K562 (cell line): Measurements from ENCODE around the gene ITGAD. TPM values are rescaled to one million over a fixed set of nuclear protein-coding genes. Genes with fewer than 3 reads are reported as not detected.
A peak's percentile ranks its signal among the peaks of the same experiment; 100 is the strongest.

ENCODE experiments used
- ATAC-seq: fragments of 200-7000 bp; cut with Tn5 transposase; 3 replicates; pipeline ENCODE4 v1.9.1; 2020; ENCODE audit warnings: moderate library complexity
- BruUV-seq: library from RNA; stranded (reverse); fragments of 400-500 nt; replicated peaks from 2 replicates; lab custom pipeline; 2021; lab: Mats Ljungman, UMichigan
- CTCF ChIA-PET: fragments of 300-600 bp; formaldehyde crosslinking; extraction: SDS; loops from one replicate; lab custom pipeline; 2021; ENCODE audit warnings: low intra/inter-chr PET ratio; lab: Yijun Ruan, JAX
- POLR2A ChIA-PET: fragments of 300-600, 350-650 bp; sonication (Branson Sonifier 250); formaldehyde crosslinking; extraction: SDS; loops from one replicate; lab custom pipeline; 2021; ENCODE audit warnings: antibody characterized with exemption, inconsistent platforms; lab: Yijun Ruan, JAX
- DNase-seq, 4 experiments: peaks; one replicate each; pipeline versions ENCODE4 v3.0.0 to v3.0.0-alpha.2; 2011 to 2018; ENCODE audit warnings: low spot score in 3 of 4, mixed read lengths in 3 of 4; ENCODE audit errors: extremely low read depth in 1 of 4
- FAIRE-seq: peaks from 2 replicates; lab custom pipeline; 2011; peaks lifted over from hg19 to GRCh38; lab: Jason Lieb, UNC
- H2AFZ ChIP-seq: 2 replicates; pipeline ENCODE4 v1.6.0; 2011; ENCODE audit warnings: low read depth, low read length, control low read depth, inconsistent platforms
- H3K27ac ChIP-seq: fragments of 200-600 bp; 3 replicates; pipeline ENCODE4 v1.8.0; 2011; ENCODE audit warnings: low read depth, mild to moderate bottlenecking, control low read depth, inconsistent platforms, low read length, moderate library complexity, mixed read lengths; ENCODE audit errors: extremely low read depth
- H3K27me3 ChIP-seq, 2 experiments: fragments of 300-600 bp in 1 of 2; 2 replicates in 1 of 2; 3 replicates in 1 of 2; pipeline versions ENCODE4 v1.6.0 to v1.8.0; 2011; ENCODE audit warnings: inconsistent platforms in 2 of 2, low read length in 2 of 2, mild to moderate bottlenecking in 1 of 2, mixed read lengths in 1 of 2, moderate library complexity in 1 of 2; ENCODE audit not compliant: control insufficient read depth in 2 of 2, insufficient read depth in 2 of 2
- H3K36me3 ChIP-seq: fragments of 300-600 bp; 3 replicates; pipeline ENCODE4 v1.8.0; 2011; ENCODE audit warnings: mild to moderate bottlenecking, low read length, inconsistent platforms; ENCODE audit not compliant: control insufficient read depth, insufficient read depth
- H3K4me1 ChIP-seq, 2 experiments: fragments of 200-600 bp in 1 of 2; replicated peaks in 1 of 2; 2 replicates in 1 of 2; 3 replicates in 1 of 2; pipeline versions ENCODE4 v1.5.1 to v1.8.0; 2011; ENCODE audit warnings: inconsistent platforms in 2 of 2, low read length in 2 of 2, mild to moderate bottlenecking in 1 of 2, mixed read lengths in 1 of 2, moderate library complexity in 1 of 2; ENCODE audit not compliant: control insufficient read depth in 2 of 2, insufficient read depth in 2 of 2
- H3K4me2 ChIP-seq: 2 replicates; pipeline ENCODE4 v1.6.1; 2011; ENCODE audit warnings: low read length, control low read depth, inconsistent platforms, mixed read lengths; ENCODE audit not compliant: insufficient read depth
- H3K4me3 ChIP-seq: fragments of 200-600 bp; sonication (generic), shearing (Covaris generic); 2 replicates; pipeline ENCODE4 v1.5.1; 2016; ENCODE audit warnings: control low read depth, inconsistent platforms
- H3K79me2 ChIP-seq: fragments of 200-600 bp; 3 replicates; pipeline ENCODE4 v1.8.0; 2011; ENCODE audit warnings: low read length, inconsistent platforms; ENCODE audit not compliant: control insufficient read depth, insufficient read depth
- H3K9ac ChIP-seq, 2 experiments: 2 replicates each; pipeline versions ENCODE4 v1.6.0 to v1.6.1; 2011; ENCODE audit warnings: low read depth in 2 of 2, low read length in 2 of 2, control low read depth in 1 of 2, inconsistent platforms in 1 of 2, mild to moderate bottlenecking in 1 of 2, mixed read lengths in 1 of 2; ENCODE audit not compliant: insufficient read depth in 1 of 2
- H3K9me1 ChIP-seq: one replicate; pipeline ENCODE4 v1.6.0; 2011; ENCODE audit warnings: inconsistent platforms, mild to moderate bottlenecking, low read length, moderate library complexity; ENCODE audit not compliant: control insufficient read depth, insufficient read depth
- H3K9me3 ChIP-seq: replicated peaks from 2 replicates; pipeline ENCODE4 v1.5.1; 2011; ENCODE audit warnings: low read depth, low read length, inconsistent platforms; ENCODE audit not compliant: control insufficient read depth, insufficient read depth
- H4K20me1 ChIP-seq: replicated peaks from 2 replicates; pipeline ENCODE4 v1.6.1; 2011; ENCODE audit warnings: low read length, inconsistent platforms, mixed read lengths; ENCODE audit not compliant: control insufficient read depth, insufficient read depth
- NCOA6 ChIP-seq: fragments of 450-650 bp; IDR thresholded peaks from 2 replicates; pipeline ENCODE4 v1.6.1; 2017; ENCODE audit warnings: mild to moderate bottlenecking
- PCBP1 ChIP-seq: fragments of 200-400 bp; formaldehyde crosslinking; IDR thresholded peaks from 2 replicates; pipeline ENCODE4 v1.6.1; 2018; ENCODE audit warnings: mild to moderate bottlenecking, low read depth, low read length; ENCODE audit not compliant: poor library complexity, severe bottlenecking
- PHF8 ChIP-seq: fragments of 200-600 bp; sonication (generic); IDR thresholded peaks from 2 replicates; pipeline ENCODE4 v1.6.1; 2012; ENCODE audit warnings: mixed run types, mild to moderate bottlenecking, inconsistent platforms, low read length, moderate library complexity, borderline replicate concordance
- ZBTB33 ChIP-seq: sonication (generic); formaldehyde crosslinking; IDR thresholded peaks from 2 replicates; pipeline ENCODE4 v1.8.1; 2023; ENCODE audit warnings: mild to moderate bottlenecking, missing genetic modification reagents
- WGBS: fragments of 100-300 bp; shearing (Covaris generic); methylation state at CpG from one replicate; pipeline ENCODE4 v1.1.6; 2016; ENCODE audit warnings: low coverage, mixed read lengths; ENCODE audit not compliant: insufficient coverage; ENCODE audit errors: missing lambda C conversion rate; 5-methylcytosine and 5-hydroxymethylcytosine counted together
- in situ Hi-C: fragments of 300-500 bp; cut with MboI; formaldehyde crosslinking; loops from 4 replicates; pipeline ENCODE4 v1.15.0; 2018; ENCODE audit warnings: inconsistent platforms, mixed read lengths
- intact Hi-C: fragments of 100-400 bp; cut with micrococcal nuclease; formaldehyde crosslinking; loops from 2 replicates; pipeline ENCODE4 v1.14.2; 2022
- polyA plus RNA-seq, 8 experiments: library from polyadenylated mRNA; depleted of rRNA in 4 of 8; stranded (reverse) in 5 of 8; unstranded in 3 of 8; fragments of >200 nt; fragmentation: Nextera tagmentation in 2 of 8; fragmentation: Illumina TruSeq in 1 of 8; extraction: Ambion mirVana in 2 of 8; extraction: Trizol in 1 of 8; gene quantifications; 2 replicates each; pipeline versions ENCODE4 v1.2.1 to v1.2.3, GENCODE V29; 2011 to 2014; ENCODE audit warnings: inconsistent platforms in 1 of 8, missing spikeins in 1 of 8
- total RNA-seq, 7 experiments: library from RNA; depleted of rRNA in 6 of 7; stranded (reverse); fragments of >200 nt in 6 of 7; fragmentation: Illumina TruSeq in 2 of 7; extraction: Trizol in 2 of 7; gene quantifications; 2 replicates each; pipeline versions ENCODE4 v1.2.1 to v1.2.3, GENCODE V29; 2011 to 2021; ENCODE audit warnings: low replicate concordance in 1 of 7

Gene ITGAD
- total and polyA plus RNA-seq, 9 of the 15 experiments (the other 6 are each of a cell fraction or from before 2014, with no cell fraction given), result not detected

GRCh38 chr16:31464348-31464769, 71.2 kb downstream of the ITGAD start:
- WGBS, result 100% methylated on average over 5 of the region's 36 CpGs
- in situ Hi-C loops (no loop called here), intact Hi-C loops (no loop called here)
- BruUV-seq, result no TSS peak
- Histone ChIP-seq H3K4me1 (peaks cover 4 to 21% of the 10 kb centered on the region in 2 experiments; a peak in 4 of 5 replicates), H3K4me3 (no peak overlapping the region), H3K36me3 (peaks cover 48% of the 10 kb centered on the region; the same call in 2 of the 3 replicates), H3K9ac (no peak overlapping the region), H3K9me1 (no peaks in the 10 kb centered on the region), H3K79me2 (peaks cover 13% of the 10 kb centered on the region; the same call in 2 of the 3 replicates), H3K27ac (no peak overlapping the region), H2AFZ (no peak overlapping the region), H3K27me3 (no peaks in the 10 kb centered on the region), H3K9me3 (no peaks in the 10 kb centered on the region), H4K20me1 (no peaks in the 10 kb centered on the region), H3K4me2 (no peak overlapping the region)
- POLR2A ChIA-PET, result interaction anchor here (0.6 to 0.9 kb wide), 3 partner anchors 11 to 65 kb away, joined by 3 read pairs; no protein-coding TSS in a partner anchor
- ATAC-seq (no peak), DNase-seq (peak in 2 of 4 experiments; percentile 1 to 8), FAIRE-seq (no peak)
- 0 out of 2 replicates have a peak, but pooled peaks have one; percentile 26 for TF ChIP-seq ZBTB33 (CRISPR knock-in tag)
- TF ChIP-seq NCOA6, result no peak
- TF ChIP-seq, all 486 proteins: peak for 1
- CTCF ChIA-PET, result no interaction called here

- no peak overlapping the region for H3K27ac ChIP-seq
- 94% methylated on average over 7 of the region's 17 CpGs for WGBS
- no peak overlapping the region for H3K4me2 ChIP-seq
- no peaks in the 10 kb centered on the region for H3K9me3 ChIP-seq
- intact Hi-C loops, result no loop called here
- peaks cover 4 to 21% of the 10 kb centered on the region in 2 experiments; a peak in 4 of 5 replicates for H3K4me1 ChIP-seq
- H3K36me3 ChIP-seq, result peaks cover 48% of the 10 kb centered on the region; the same call in 2 of the 3 replicates
- H3K9ac ChIP-seq, result no peak overlapping the region
- no peak for FAIRE-seq
- H4K20me1 ChIP-seq, result no peaks in the 10 kb centered on the region
- no peak for ATAC-seq
- no peaks in the 10 kb centered on the region for H3K9me1 ChIP-seq
- no peaks in the 10 kb centered on the region for H3K27me3 ChIP-seq
- TF ChIP-seq PCBP1, result peak; percentile 35
- no peak for TF ChIP-seq PHF8
- TF ChIP-seq, all 486 proteins: peak for 1
- POLR2A ChIA-PET, result no interaction called here
- CTCF ChIA-PET, result no interaction called here
- no TSS peak for BruUV-seq
- no peak overlapping the region for H2AFZ ChIP-seq
- H3K79me2 ChIP-seq, result peaks cover 13% of the 10 kb centered on the region; the same call in 2 of the 3 replicates
- no peak for DNase-seq
- in situ Hi-C loops, result no loop called here
- no peak overlapping the region for H3K4me3 ChIP-seq
Measured at GRCh38 chr16:31464781-31465260, 71.7 kb downstream of the ITGAD start.
